GM12878 (cell line): ENCODE results near the gene PIK3R2. TPM values are rescaled to one million over a fixed set of nuclear protein-coding genes. Genes with fewer than 3 reads are reported as not detected.

Experiments
- ASH2L ChIP-seq: fragments of 300-600, 200-600 bp; sonication (generic); IDR thresholded peaks from 2 replicates; pipeline ENCODE4 v1.6.1; 2017; ENCODE audit warnings: low read depth, mild to moderate bottlenecking, borderline replicate concordance
- BMI1 ChIP-seq: fragments of 450-650 bp; IDR thresholded peaks from 2 replicates; pipeline ENCODE4 v1.6.1; 2016; ENCODE audit warnings: mild to moderate bottlenecking, moderate library complexity, borderline replicate concordance
- BRCA1 ChIP-seq: IDR thresholded peaks from 2 replicates; pipeline ENCODE4 v1.6.1; 2011; ENCODE audit warnings: low read depth, low read length, improper control_type of control experiment
- EP300 ChIP-seq, 2 experiments: fragments of 150-350 bp in 1 of 2; IDR thresholded peaks; 2 replicates each; pipeline ENCODE4 v1.6.1; 2011 to 2012; ENCODE audit warnings: low read depth in 2 of 2, low read length in 2 of 2, borderline replicate concordance in 1 of 2, improper control_type of control experiment in 1 of 2, inconsistent platforms in 1 of 2; ENCODE audit not compliant: control insufficient read depth in 1 of 2
- FOS ChIP-seq: IDR thresholded peaks from 3 replicates; pipeline ENCODE4 v1.6.1; 2011; ENCODE audit warnings: borderline replicate concordance; ENCODE audit not compliant: insufficient read length; ENCODE audit errors: extremely low read depth
- GABPA ChIP-seq: IDR thresholded peaks from 2 replicates; pipeline ENCODE4 v1.6.1; 2014; ENCODE audit warnings: antibody characterized with exemption, low read depth, mild to moderate bottlenecking, inconsistent platforms
- GATAD2B ChIP-seq: fragments of 450-650 bp; conservative IDR thresholded peaks from 2 replicates; pipeline ENCODE4 v1.6.1; 2017; ENCODE audit warnings: low read depth, mild to moderate bottlenecking, moderate library complexity
- MEF2A ChIP-seq: IDR thresholded peaks from 2 replicates; pipeline ENCODE4 v1.6.1; 2011; ENCODE audit warnings: low read depth, mild to moderate bottlenecking, low read length, moderate library complexity; ENCODE audit not compliant: insufficient read depth
- MTA3 ChIP-seq: IDR thresholded peaks from 2 replicates; pipeline ENCODE4 v1.6.1; 2012; ENCODE audit warnings: low read length, inconsistent platforms, borderline replicate concordance
- PAX5 ChIP-seq: IDR thresholded peaks from 2 replicates; pipeline ENCODE4 v1.6.1; 2011; ENCODE audit warnings: low read depth, low read length, borderline replicate concordance
- PRDM15 ChIP-seq: fragments of 450-650 bp; formaldehyde crosslinking; IDR thresholded peaks from 2 replicates; pipeline ENCODE4 v1.4.0; 2020; ENCODE audit warnings: mild to moderate bottlenecking, moderate library complexity
- RAD21 ChIP-seq: IDR thresholded peaks from 2 replicates; pipeline ENCODE4 v1.6.1; 2011; ENCODE audit warnings: mild to moderate bottlenecking, low read depth, low read length, moderate library complexity; ENCODE audit not compliant: insufficient read depth
- RELA ChIP-seq: fragments of 450-650 bp; IDR thresholded peaks from 2 replicates; pipeline ENCODE4 v1.8.0; 2014; ENCODE audit warnings: borderline replicate concordance; ENCODE audit not compliant: partially characterized antibody
- SREBF2 ChIP-seq: IDR thresholded peaks from 2 replicates; pipeline ENCODE4 v1.6.1; 2012; ENCODE audit warnings: mild to moderate bottlenecking, low read length
- SRF ChIP-seq, 2 experiments: IDR thresholded peaks; 2 replicates each; pipeline ENCODE4 v1.6.1; 2011; ENCODE audit warnings: low read depth in 2 of 2, low read length in 2 of 2, mild to moderate bottlenecking in 1 of 2, moderate library complexity in 1 of 2
- USF1 ChIP-seq: IDR thresholded peaks from 2 replicates; pipeline ENCODE4 v1.6.1; 2011; ENCODE audit warnings: borderline replicate concordance, low read depth, mild to moderate bottlenecking, moderate library complexity, mixed read lengths, low read length; ENCODE audit not compliant: insufficient read depth; ENCODE audit errors: extremely low read length
- WRNIP1 ChIP-seq: IDR thresholded peaks from 2 replicates; pipeline ENCODE4 v1.6.1; 2011; ENCODE audit warnings: low read depth, low read length, improper control_type of control experiment, borderline replicate concordance
- polyA plus RNA-seq, 11 experiments: library from polyadenylated mRNA; depleted of rRNA in 4 of 11; unstranded in 6 of 11; stranded (reverse) in 5 of 11; fragments of >200 nt; fragmentation: Nextera tagmentation in 4 of 11; fragmentation: Illumina TruSeq in 1 of 11; extraction: Ambion mirVana in 4 of 11; extraction: Trizol in 1 of 11; gene quantifications; 1 replicate in 1 of 11; 2 replicates in 10 of 11; pipeline versions ENCODE4 v1.2.1 to v1.2.3, GENCODE V29; 2011 to 2016; ENCODE audit warnings: inconsistent platforms in 2 of 11, missing spikeins in 2 of 11, low read depth in 1 of 11
- total RNA-seq, 4 experiments: library from RNA; depleted of rRNA in 3 of 4; stranded (reverse); fragments of >200 nt in 3 of 4; fragmentation: Illumina TruSeq in 1 of 4; extraction: Trizol in 1 of 4; gene quantifications; 2 replicates each; pipeline versions ENCODE4 v1.2.1 to v1.2.3, GENCODE V29; 2013 to 2021
- TF ChIP-seq, protein P1 (sequence below): fragments of 450-650 bp; formaldehyde crosslinking; IDR thresholded peaks from 2 replicates; pipeline ENCODE4 v1.5.0; 2022; ENCODE audit warnings: mild to moderate bottlenecking, missing genetic modification characterization
- TF ChIP-seq, protein P2 (sequence below): fragments of 450-650 bp; IDR thresholded peaks from 2 replicates; pipeline ENCODE4 v1.6.1; 2017; ENCODE audit warnings: low read depth, mild to moderate bottlenecking, moderate library complexity
- TF ChIP-seq, protein P3 (sequence below): IDR thresholded peaks from 2 replicates; pipeline ENCODE4 v1.6.1; 2012; ENCODE audit warnings: low read depth, low read length, improper control_type of control experiment

PIK3R2 gene
- total and polyA plus RNA-seq, 10 of the 15 experiments (the other 5 are each of a cell fraction or from before 2014, with no cell fraction given), result 0.26 to 22.6 (median 2.5) TPM

DNA sequence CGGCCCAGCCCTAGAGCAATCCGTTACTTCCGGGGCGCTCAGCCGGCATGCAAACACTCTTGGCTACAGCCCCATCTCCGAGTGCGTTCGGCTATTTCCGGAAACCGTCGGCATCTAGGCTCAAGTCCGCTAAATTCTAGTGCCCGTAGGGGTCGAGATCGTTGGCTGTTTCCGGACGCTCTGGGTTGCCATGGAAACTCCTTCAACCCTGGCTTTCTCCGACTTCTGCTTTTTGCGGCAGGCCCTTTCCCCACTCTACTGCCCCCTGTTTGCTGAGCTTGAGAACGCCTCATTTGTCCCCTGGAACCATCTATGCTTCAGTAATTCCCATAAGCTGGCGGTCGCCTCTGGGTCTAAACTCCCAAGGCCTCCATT, 534 bp upstream of the PIK3R2 start (continued):
- no peak for TF ChIP-seq FOS
- TF ChIP-seq, protein P1, sequence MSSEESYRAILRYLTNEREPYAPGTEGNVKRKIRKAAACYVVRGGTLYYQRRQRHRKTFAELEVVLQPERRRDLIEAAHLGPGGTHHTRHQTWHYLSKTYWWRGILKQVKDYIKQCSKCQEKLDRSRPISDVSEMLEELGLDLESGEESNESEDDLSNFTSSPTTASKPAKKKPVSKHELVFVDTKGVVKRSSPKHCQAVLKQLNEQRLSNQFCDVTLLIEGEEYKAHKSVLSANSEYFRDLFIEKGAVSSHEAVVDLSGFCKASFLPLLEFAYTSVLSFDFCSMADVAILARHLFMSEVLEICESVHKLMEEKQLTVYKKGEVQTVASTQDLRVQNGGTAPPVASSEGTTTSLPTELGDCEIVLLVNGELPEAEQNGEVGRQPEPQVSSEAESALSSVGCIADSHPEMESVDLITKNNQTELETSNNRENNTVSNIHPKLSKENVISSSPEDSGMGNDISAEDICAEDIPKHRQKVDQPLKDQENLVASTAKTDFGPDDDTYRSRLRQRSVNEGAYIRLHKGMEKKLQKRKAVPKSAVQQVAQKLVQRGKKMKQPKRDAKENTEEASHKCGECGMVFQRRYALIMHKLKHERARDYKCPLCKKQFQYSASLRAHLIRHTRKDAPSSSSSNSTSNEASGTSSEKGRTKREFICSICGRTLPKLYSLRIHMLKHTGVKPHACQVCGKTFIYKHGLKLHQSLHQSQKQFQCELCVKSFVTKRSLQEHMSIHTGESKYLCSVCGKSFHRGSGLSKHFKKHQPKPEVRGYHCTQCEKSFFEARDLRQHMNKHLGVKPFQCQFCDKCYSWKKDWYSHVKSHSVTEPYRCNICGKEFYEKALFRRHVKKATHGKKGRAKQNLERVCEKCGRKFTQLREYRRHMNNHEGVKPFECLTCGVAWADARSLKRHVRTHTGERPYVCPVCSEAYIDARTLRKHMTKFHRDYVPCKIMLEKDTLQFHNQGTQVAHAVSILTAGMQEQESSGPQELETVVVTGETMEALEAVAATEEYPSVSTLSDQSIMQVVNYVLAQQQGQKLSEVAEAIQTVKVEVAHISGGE, result no peak
- no peak for TF ChIP-seq SREBF2
- peak in 1 of 2 experiments; percentile 7; a peak in 1 of 4 replicates for TF ChIP-seq EP300 (IDR thresholded peaks at IDR 0.05; ENCODE audit: borderline replicate concordance in 1 of 2, control insufficient read depth in 1 of 2, low read depth in 2 of 2, low read length in 2 of 2)
- TF ChIP-seq MTA3, result no peak
- 0 out of 2 replicates have a peak, but pooled peaks have one; percentile 15 for TF ChIP-seq MEF2A
- TF ChIP-seq, protein P2, sequence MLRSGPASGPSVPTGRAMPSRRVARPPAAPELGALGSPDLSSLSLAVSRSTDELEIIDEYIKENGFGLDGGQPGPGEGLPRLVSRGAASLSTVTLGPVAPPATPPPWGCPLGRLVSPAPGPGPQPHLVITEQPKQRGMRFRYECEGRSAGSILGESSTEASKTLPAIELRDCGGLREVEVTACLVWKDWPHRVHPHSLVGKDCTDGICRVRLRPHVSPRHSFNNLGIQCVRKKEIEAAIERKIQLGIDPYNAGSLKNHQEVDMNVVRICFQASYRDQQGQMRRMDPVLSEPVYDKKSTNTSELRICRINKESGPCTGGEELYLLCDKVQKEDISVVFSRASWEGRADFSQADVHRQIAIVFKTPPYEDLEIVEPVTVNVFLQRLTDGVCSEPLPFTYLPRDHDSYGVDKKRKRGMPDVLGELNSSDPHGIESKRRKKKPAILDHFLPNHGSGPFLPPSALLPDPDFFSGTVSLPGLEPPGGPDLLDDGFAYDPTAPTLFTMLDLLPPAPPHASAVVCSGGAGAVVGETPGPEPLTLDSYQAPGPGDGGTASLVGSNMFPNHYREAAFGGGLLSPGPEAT, result peak; percentile 57; the same call in 1 of the 2 replicates
- no peak for TF ChIP-seq GATAD2B
- TF ChIP-seq, protein P3, sequence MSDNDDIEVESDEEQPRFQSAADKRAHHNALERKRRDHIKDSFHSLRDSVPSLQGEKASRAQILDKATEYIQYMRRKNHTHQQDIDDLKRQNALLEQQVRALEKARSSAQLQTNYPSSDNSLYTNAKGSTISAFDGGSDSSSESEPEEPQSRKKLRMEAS, result 0 out of 2 replicates have a peak, but pooled peaks have one; percentile 10
- TF ChIP-seq PRDM15 (CRISPR knock-in tag), result no peak
- TF ChIP-seq USF1, result no peak
- no peak; the same call in 1 of the 2 replicates for TF ChIP-seq GABPA
- peak; percentile 100 for TF ChIP-seq BMI1
- peak; percentile 46; the same call in 1 of the 2 replicates for TF ChIP-seq RAD21
- TF ChIP-seq RELA, result no peak
- no peak for TF ChIP-seq SRF (IDR thresholded peaks at IDR 0.05; ENCODE audit: low read depth in 2 of 2, low read length in 2 of 2)
- no peak for TF ChIP-seq WRNIP1
- no peak for TF ChIP-seq BRCA1
- no peak for TF ChIP-seq ASH2L
- TF ChIP-seq PAX5, result peak; percentile 50; the same call in 1 of the 2 replicates
